PFSK-1 (cell line): ENCODE measurements around the gene SLFN5.

Source experiments
- FOXP2 ChIP-seq: optimal IDR thresholded peaks from 2 replicates; pipeline ENCODE3; 2011; ENCODE audit warnings: borderline replicate concordance, control low read depth, inconsistent platforms; ENCODE audit not compliant: insufficient read depth; ENCODE audit errors: extremely low read length, extremely low read depth
- POLR2AphosphoS5 ChIP-seq: IDR thresholded peaks from 2 replicates; pipeline ENCODE4 v1.6.1; 2012; ENCODE audit warnings: low read depth, mild to moderate bottlenecking, control low read depth, low read length, moderate library complexity
- REST ChIP-seq, 2 experiments: IDR thresholded peaks; 2 replicates each; pipeline versions ENCODE4 v1.6.1 to v1.8.0; 2011 to 2012; ENCODE audit warnings: low read depth in 2 of 2, low read length in 2 of 2, control low read depth in 1 of 2, inconsistent platforms in 1 of 2, mild to moderate bottlenecking in 1 of 2, moderate library complexity in 1 of 2; ENCODE audit not compliant: insufficient read depth in 1 of 2
- SIN3A ChIP-seq: IDR thresholded peaks from 2 replicates; pipeline ENCODE4 v1.6.1; 2012; ENCODE audit warnings: mild to moderate bottlenecking, low read length, moderate library complexity, borderline replicate concordance; ENCODE audit not compliant: insufficient read depth
- TAF1 ChIP-seq: IDR thresholded peaks from 2 replicates; pipeline ENCODE4 v1.6.1; 2012; ENCODE audit warnings: low read length, control low read depth, borderline replicate concordance; ENCODE audit not compliant: insufficient read depth

The SLFN5 gene

GRCh38 chr17:35315283-35315682, 72.4 kb downstream of the SLFN5 start:
- no peak for TF ChIP-seq REST (IDR thresholded peaks at IDR 0.05; ENCODE audit: insufficient read depth in 1 of 2, low read depth in 2 of 2, low read length in 2 of 2)
- no peak for TF ChIP-seq POLR2AphosphoS5
- TF ChIP-seq SIN3A, result no peak
- TF ChIP-seq FOXP2, result no peak
- TF ChIP-seq TAF1, result no peak

- TF ChIP-seq TAF1, result no peak
- no peak for TF ChIP-seq FOXP2
- no peak for TF ChIP-seq POLR2AphosphoS5
- no peak for TF ChIP-seq SIN3A
- TF ChIP-seq REST (IDR thresholded peaks at IDR 0.05; ENCODE audit: insufficient read depth in 1 of 2, low read depth in 2 of 2, low read length in 2 of 2), result no peak
Measured at GRCh38 chr17:35315971-35316370, 73.1 kb downstream of the SLFN5 start.

GRCh38 chr17:35322749-35323148, 79.9 kb downstream of the SLFN5 start:
- no peak for TF ChIP-seq SIN3A
- TF ChIP-seq TAF1, result no peak
- no peak for TF ChIP-seq FOXP2
- TF ChIP-seq REST (IDR thresholded peaks at IDR 0.05; ENCODE audit: insufficient read depth in 1 of 2, low read depth in 2 of 2, low read length in 2 of 2), result no peak
- TF ChIP-seq POLR2AphosphoS5, result no peak
